Measurements from ENCODE around the gene NLK.

DNA sequence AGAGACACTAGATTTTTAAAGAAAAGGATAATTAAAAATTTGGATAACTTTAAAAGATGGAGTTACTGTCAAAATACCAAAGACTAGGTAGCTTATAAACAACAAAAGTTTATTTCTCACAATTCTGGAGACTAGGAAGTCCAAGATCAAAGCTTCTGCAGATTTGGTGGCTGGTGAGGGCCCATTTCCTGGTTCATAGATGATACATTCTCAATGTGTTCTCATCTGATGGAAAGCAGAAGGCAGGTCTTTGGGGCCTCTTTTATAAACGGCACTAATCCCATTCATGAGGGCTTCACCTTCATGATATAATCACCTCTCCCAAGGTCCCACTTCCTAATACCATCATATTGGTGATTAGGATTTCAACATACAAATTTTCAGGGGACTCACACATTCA, 33.7 kb downstream of the NLK start:
- TF ChIP-seq, protein P1, sequence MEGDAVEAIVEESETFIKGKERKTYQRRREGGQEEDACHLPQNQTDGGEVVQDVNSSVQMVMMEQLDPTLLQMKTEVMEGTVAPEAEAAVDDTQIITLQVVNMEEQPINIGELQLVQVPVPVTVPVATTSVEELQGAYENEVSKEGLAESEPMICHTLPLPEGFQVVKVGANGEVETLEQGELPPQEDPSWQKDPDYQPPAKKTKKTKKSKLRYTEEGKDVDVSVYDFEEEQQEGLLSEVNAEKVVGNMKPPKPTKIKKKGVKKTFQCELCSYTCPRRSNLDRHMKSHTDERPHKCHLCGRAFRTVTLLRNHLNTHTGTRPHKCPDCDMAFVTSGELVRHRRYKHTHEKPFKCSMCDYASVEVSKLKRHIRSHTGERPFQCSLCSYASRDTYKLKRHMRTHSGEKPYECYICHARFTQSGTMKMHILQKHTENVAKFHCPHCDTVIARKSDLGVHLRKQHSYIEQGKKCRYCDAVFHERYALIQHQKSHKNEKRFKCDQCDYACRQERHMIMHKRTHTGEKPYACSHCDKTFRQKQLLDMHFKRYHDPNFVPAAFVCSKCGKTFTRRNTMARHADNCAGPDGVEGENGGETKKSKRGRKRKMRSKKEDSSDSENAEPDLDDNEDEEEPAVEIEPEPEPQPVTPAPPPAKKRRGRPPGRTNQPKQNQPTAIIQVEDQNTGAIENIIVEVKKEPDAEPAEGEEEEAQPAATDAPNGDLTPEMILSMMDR (conservative IDR thresholded peaks at IDR 0.05; ENCODE audit: low read length), result no peak
- TF ChIP-seq EZH2phosphoT487 (IDR thresholded peaks at IDR 0.05; ENCODE audit: borderline replicate concordance), result no peak

Data from Loucy (cell line).